Activated CD8-positive, alpha-beta memory T cell treated with anti-CD3 and anti-CD28 coated beads, Interleukin-2, amount 50 U/mL, for 1 hour (primary cell): ENCODE results near the gene PROCA1.
"Not testable (repeated sequence)": the region's sequence is repeated elsewhere in the genome, so short reads cannot be mapped to it uniquely, and the experiment has no call there.

Experiments used
- DNase-seq: peaks from one replicate; pipeline ENCODE4 v3.0.0-alpha.2; 2020; ENCODE audit errors: extremely low read depth

Gene PROCA1

DNA sequence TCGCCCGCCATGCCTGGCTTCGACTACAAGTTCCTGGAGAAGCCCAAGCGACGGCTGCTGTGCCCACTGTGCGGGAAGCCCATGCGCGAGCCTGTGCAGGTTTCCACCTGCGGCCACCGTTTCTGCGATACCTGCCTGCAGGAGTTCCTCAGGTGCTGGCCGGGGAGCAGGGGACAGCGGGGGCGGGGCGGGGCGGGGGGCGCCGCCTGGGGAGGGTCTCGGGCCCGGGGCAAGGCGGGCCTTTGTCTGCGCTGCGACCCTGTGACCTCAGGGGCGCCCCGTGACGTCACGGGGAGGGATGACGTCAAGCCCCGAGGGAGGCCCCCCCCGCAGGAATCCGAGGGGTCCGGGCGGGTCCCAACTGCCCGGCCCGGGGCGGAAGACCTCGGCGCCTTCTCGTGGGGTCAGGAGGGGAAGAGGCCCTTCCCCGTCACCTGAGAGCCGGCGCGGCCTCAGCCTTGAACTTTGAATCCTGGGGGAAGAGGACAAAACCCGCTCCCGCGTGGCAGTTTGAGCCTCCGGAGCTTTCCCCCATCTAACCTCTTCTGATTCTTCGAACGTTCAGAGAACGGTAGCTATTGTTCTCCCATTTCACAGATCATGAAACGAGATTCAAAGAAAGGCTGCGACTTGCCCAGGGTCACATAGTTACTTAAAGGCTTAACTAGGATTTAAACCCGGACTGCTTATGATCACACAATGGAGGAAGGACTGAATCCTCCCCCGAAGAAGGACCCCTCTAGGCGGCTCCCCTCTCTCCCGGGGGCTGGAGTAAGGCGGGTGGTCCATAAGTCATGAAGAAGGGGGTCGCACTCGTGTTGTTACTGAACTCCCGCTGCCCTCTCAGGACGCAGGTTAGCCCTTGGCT is 32.6 kb upstream of the PROCA1 start:
- no peak for DNase-seq

DNA sequence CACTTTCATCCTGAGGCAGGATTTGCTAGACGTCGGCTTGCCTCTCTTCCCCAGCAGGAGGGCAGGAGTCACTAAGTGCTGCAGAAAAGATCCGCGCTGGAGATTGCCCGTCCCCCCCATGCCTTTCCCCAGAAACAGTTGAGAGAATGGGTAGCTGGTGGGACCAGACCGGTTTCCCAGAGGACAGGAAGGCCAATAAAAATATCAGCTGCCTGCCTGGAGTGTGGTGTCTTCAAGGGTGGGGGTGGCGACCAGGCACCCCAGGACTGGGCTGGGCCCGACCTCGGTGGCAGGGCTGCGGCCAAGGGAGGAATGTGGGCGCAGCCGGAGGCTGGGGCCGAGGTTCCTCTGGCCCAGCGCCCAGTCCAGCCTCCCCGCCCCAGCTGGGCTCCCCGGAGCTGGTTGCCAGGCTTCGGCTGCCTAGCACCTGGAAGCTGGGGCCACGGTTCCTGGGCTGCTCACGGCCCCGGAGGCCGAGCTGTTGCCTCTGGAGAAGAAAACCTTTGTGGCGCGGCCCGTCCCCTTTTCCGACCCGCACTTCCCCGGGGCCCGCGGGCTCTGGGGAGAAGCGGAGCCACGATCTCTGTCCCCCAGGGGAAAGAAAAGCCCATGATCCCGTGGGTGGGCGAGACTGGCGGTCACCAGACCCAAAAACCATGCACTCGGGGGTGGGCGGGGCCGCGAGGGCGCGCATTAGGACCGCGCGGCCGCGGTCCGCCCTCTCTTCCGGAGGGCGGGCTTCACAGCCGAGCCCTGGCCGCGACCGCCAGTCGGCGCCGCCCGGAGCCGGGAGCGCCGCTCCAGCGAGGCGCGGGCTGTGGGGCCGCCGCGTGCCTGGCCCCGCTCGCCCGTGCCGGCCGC is 31.8 kb upstream of the PROCA1 start, which contains the start of gene TRAF4:
Gene TRAF4 (plus strand): TSS at position 769 of the 861 bp plus-strand sequence. CDS start 102 bp downstream, outside the sequence.
- no peak for DNase-seq

DNA sequence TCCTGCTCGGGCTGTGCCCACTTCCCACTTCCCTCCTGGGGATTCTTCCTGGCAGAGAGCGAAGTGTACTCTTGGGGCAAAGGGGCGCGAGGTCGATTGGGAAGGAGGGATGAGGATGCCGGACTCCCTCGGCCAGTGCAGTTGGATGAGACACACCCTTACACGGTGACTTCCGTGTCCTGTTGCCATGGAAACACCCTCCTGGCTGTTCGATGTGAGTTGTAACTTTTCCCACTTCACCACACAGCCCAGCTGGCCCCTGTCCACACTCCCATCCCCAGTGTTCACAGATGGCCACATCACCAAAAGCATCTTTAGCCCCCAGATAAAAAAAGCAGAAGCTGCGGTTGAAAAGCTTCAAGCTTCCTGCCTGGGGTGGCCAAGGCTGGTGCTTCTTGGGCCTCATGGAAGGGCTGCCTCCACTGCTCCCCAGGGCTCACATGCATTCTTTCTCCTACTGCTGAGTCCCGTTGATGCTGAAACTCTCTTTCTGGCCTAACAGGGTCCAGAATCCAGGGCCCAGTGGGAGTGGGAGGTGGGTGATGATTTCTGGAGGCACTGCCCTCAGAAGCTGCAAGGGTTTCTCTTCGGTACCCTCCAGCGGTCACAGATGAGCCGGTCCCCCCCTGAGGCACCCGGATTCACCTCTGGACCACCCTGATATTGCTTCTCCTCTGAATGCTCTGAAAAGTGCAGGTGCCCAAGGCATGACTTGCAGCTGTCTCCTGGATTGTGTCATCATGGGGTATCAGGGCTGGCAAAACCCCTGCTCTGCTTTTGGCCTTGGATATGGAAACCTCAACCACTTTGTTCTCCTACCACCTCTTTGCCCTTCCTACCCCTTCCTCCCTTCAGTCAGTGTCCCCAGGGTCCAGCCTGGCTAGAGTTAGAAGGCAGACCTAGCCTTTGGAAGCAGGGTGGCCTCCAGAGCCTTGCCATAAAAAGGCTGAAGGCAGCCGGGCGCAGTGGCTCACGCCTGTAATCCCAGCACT is 30.0 kb upstream of the PROCA1 start:
- no peak for DNase-seq

DNA sequence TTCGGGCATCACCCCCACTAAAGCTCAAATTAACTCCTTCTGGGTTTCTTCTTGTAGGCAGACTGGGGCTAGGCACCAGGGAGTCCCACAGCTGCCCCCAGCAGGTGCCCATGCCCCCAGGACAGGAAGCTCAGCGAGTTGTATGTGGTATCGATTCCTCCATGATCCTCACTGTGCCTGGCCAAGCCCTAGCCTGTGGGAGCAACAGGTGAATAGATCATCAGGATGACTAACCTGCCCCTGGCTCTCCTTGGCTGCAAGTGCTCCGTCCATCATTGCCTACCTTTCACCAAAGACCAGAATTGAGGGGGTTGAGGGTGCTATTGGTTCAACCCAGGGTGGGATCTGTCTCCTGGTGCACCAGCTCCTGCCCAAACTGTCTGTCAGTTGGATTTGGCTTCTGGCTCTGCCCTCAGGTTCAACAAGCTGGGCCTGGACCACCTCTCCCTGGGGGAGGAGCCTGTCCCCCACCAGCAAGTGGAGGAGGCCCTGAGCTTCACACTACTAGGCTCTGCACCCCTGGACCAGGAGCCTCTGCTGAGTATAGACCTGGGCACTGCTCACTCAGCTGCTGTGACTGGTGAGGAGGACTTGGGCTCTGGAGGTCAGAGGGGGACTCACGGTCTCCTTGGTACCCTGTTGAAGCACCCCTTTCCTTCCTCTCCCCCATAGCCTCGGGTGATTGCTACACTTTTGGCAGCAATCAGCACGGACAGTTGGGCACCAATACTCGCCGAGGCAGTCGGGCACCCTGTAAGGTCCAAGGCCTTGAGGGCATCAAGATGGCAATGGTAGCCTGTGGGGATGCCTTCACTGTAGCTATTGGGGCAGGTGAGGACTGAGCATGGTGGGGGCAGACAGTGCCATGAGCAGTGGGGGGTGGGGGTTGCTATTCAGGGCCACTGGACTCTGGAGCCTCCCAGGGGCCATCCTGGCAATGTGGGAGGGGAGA is 29.0 kb upstream of the PROCA1 start:
- no peak for DNase-seq

DNA sequence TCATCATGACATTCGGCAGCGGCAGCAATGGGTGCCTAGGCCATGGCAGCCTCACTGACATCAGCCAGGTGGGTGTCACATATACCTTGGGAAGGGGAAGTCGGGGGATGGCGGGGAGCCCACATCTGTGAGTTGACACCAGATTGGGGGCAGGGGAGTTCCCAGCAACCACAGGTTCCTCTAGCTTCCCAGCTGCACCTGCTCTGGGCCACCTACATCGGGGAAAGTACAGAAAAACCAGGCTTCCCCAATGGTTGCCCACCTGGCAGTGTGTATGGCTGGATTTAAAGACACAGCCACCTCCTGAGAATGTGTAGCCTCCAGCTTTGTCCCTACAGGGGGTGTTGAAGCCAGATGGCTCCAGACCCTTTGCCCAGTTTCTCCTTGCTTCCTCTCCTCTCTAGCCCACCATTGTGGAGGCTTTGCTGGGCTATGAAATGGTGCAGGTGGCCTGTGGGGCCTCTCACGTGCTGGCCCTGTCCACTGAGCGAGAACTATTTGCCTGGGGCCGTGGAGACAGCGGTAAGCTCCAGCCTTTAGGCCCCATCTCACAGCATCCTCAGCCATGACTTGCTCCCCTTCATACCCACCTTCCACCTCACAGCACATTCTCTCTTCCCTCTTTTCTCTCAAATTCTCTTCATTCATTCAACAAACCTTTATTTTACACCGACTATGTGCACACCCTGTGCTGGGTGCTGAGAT is 27.1 kb upstream of the PROCA1 start:
- no peak for DNase-seq

DNA sequence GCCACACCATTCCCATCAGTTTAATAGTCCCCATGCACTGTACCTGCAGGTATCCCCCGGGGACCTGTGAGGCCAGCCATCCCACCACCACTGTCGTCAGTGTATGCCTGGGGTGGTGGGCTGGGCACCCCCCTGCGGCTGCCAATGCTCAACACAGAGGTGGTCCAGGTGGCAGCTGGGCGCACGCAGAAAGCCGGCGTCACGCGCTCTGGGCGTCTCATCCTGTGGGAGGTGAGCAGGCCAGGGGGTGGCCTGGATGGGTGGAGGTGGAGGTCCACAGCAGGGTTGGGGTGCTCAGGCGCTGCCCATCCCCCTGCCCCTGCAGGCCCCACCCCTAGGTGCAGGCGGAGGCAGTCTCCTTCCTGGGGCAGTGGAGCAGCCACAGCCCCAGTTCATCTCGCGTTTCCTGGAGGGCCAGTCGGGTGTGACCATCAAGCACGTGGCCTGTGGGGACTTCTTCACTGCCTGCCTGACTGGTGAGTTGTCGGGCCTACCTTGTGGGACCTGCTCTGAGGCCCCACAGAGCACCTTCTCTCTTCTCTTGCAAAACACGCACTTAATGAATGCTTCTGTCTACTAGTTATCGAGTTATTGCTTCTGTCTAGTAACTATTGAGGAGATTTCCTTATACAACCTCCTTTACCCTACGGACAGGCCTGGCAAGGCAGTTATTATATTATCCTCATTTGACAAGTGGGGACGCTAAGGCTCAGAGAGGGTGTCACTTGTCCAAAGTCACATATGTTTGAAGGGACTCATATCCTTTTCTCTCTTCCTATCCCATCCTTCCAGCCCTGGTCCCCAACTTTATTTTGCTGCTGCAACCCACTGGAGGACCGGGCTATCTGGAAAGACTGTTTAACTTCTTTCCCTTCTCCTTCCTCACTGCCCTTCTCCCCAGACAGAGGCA is 26.3 kb upstream of the PROCA1 start:
- no peak for DNase-seq

DNA sequence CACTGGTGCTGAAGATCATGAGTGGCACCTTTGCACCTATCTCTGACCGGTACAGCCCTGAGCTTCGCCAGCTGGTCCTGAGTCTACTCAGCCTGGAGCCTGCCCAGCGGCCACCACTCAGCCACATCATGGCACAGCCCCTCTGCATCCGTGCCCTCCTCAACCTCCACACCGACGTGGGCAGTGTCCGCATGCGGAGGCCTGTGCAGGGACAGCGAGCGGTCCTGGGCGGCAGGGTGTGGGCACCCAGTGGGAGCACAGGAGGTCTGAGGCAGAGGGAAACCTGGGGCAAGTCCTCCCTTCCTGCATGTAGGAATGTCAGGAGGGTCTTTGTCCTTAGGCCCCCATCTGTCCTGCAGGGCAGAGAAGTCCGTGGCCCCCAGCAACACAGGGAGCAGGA is 25.6 kb upstream of the PROCA1 start:
- DNase-seq = no peak

DNA sequence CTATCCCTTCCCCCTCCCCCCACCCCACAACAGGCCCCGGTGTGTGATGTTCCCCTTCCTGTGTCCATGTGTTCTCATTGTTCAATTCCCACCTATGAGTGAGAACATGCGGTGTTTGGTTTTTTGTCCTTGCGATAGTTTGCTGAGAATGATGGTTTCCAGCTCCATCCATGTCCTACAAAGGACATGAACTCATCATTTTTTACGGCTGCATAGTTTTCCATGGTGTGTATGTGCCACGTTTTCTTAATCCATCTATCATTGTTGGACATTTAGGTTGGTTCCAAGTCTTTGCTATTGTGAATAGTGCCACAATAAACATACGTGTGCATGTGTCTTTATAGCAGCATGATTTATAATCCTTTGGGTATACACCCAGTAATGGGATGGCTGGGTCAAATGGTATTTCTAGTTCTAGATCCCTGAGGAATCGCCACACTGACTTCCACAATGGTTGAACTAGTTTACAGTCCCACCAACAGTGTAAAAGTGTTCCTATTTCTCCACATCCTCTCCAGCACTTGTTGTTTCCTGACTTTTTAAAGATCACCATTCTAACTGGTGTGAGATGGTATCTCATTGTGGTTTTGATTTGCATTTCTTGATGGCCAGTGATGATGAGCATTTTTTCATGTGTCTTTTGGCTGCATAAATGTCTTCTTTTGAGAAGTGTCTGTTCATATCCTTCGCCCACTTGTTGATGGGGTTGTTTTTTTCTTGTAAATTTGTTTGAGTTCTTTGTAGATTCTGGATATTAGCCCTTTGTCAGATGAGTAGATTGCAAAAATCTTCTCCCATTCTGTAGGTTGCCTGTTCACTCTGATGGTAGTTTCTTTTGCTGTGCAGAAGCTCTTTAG is 24.5 kb upstream of the PROCA1 start:
- DNase-seq = not testable (repeated sequence)

DNA sequence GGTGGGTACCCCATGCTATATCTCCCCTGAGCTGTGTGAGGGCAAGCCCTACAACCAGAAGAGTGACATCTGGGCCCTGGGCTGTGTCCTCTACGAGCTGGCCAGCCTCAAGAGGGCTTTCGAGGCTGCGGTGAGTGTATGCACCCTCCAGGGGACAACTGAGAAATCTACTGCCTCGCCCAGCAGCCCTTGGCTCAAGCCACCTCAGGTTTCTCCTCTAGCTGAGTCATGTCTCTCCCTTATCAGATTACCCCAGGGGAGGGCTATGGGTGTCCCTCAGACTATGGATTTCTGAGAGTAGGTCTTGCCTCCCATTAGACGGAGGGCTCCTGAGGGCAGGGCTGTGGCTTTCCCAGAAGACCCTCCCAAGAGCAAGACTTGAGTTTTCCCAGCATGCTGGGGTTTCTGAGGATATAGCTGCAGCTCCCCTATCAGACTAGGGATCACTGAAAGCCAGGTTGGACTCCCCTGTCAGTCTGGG is 23.6 kb upstream of the PROCA1 start:
- no peak for DNase-seq

DNA sequence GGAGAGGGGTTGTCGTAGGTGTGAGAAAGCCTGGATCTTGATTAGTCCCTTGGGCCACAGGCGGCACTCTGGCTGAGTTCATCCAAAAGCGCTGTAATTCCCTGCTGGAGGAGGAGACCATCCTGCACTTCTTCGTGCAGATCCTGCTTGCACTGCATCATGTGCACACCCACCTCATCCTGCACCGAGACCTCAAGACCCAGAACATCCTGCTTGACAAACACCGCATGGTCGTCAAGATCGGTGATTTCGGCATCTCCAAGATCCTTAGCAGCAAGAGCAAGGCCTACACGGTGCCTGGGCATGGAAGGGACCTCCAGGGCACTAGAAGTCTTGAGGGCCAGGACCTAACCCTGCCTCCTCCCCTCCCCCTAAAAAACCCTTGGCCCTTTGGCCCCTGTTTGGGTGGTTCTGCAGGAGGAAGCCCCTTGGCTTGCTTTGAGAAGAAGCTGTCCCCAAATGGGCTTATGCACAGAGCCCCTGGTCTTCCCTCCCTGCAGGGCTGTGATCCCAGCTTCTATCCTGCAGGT is 23.1 kb upstream of the PROCA1 start:
- DNase-seq = no peak

DNA sequence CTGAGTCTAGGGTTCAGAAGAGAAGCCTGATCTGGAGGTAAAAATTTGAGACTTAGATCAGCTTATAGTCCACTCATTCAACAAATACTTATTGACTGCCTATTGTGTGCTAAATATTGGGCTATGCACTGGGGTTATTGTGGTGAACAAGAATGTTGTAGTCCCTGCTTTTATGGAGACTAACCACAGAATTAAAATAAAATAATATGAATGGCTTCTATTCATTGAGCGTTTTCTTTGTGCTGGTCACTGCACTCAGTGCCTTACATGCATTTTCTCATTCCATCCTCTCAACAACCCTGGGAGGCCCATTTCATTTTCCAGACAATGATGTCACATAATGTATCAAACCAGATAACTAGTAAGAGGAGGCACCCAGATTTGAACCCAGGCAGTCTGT is 21.7 kb upstream of the PROCA1 start:
- no peak for DNase-seq

DNA sequence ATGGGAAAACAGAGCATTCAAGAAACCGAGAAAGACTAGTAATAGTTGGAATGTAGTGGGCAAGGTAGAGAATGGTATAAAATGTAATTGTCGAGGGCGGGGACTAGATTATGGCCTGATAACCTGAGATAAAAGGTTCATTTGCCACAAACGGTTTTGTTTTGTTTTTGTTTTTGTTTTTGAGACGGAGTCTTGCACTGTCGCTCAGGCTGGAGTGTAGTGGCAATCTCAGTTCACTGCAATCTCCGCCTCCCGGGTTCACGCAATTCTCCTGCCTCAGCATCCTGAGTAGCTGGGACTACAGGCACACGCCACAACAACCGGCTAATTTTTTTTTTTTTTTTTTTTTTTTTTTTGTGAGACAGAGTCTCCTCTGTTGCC is 18.3 kb upstream of the PROCA1 start:
- no peak for DNase-seq

DNA sequence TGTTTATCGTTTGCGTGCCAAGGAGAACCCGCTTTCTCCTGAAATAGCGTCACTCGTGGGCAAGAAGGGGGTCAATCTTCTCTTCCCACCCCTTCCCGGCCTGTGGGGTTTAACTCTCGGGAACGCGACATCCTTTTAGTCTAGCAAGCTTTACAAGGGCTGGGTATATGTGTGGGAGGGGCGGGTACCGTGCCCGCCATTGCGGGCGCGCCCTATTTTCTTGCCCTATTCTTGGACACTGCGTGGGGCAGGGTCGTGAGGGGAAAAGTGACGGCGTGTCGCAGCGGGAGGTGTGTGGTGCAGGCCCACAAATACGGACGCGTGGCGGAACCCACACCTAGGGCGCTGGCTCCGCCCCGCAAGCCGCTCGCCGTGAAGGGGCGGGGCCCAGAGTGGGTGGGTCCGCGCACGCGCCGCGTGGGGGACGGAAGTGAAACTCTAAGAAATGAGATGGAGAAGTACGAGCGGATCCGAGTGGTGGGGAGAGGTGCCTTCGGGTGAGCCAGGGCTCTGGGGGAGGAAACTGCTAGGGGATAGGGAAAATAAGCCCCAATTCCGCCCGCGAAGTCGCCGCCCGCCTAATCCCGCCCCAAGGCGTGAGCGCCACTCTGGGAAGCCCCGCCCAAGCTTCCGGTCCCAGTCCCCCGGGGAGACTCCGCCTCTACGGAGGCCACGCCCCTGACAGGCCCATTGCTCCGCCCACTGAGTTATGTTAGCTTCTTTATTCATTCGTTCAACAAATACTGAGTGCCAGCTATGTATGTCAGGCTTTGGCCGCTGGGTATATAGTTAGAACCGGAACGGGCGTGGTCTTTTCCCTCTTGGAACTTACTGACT is 16.9 kb upstream of the PROCA1 start, which contains the start of gene NEK8:
Gene NEK8 (plus strand): TSS at position 425 of the 837 bp plus-strand sequence. CDS start 26 bp downstream, at position 451.
- DNase-seq = peak; percentile 87

DNA sequence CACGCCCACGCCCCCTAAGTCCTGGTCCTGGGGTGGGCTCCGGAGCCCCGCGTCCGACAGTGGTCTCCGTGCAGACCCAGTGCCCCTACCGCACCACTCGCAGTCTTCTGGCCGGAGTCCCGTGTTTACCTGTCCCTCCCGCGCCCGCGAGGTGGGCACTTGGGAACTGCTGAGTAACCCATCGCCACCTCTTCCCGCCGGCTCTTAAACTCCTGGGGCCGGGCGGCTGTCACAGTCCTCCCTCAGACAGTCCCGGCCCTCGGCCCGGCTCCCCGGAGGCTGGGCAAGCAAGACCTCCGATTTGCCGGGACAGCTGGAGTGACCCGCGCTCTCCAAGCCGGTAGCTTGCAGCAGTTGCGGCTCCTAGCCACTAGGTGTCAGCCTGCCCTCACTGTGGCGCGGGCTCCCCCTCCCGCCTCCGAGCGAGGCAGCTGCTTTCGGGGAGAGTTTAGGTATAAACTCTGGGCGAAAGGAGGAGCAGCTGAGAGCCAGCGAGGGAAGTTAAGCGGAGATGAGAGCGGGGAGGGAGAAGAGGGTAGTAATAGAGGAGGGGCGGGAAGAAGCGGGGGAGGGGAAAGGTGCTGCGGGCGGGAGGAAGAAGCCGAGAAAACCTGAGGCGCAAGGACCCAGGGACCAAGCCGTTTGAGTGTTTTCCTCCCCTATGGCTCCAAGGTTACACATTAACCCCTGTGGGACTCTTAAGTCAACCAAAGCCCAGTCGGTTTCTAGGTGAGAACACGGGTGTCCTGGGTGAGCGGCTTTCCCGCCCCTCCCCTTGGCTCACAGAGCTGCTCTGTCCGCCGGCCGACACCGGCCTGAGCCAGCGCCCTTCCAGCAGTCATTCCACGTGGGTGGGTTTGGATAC is 15.2 kb upstream of the PROCA1 start:
- peak; percentile 62 for DNase-seq

DNA sequence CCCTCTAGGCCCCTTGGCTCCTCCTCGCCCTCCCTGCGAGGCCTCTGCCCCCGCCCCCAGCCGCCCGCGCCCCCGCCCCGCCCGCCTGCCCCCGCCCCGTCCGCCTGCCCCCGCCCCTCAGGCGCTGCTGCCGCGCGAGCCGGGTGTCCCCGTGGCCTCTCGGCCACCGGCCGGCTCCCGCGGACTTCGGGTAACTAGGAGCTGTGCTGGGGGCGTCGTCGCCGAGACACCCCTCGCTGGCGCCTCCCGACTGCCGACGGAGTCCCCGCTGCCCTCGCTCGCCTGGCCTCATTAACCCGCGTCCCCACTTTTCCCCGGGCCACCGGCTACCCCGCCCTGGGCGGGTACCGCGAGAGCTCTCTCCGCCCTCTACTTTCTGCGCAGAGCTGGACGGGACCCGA is 14.5 kb upstream of the PROCA1 start, which contains the start of gene TLCD1:
Gene TLCD1 (minus strand): TSS at position 8 of the 401 bp plus-strand sequence. CDS start 136 bp downstream, outside the sequence.
- DNase-seq = no peak
